SH-SY5Y (cell line): ENCODE data around the gene PCDHGA10.

ENCODE experiments used
- GATA2 ChIP-seq: IDR thresholded peaks from 2 replicates; pipeline ENCODE4 v1.6.1; 2011; ENCODE audit warnings: mild to moderate bottlenecking, low read depth, low read length
- GATA3 ChIP-seq: IDR thresholded peaks from 2 replicates; pipeline ENCODE4 v1.6.1; 2011; ENCODE audit warnings: low read depth, mild to moderate bottlenecking, low read length, moderate library complexity

DNA sequence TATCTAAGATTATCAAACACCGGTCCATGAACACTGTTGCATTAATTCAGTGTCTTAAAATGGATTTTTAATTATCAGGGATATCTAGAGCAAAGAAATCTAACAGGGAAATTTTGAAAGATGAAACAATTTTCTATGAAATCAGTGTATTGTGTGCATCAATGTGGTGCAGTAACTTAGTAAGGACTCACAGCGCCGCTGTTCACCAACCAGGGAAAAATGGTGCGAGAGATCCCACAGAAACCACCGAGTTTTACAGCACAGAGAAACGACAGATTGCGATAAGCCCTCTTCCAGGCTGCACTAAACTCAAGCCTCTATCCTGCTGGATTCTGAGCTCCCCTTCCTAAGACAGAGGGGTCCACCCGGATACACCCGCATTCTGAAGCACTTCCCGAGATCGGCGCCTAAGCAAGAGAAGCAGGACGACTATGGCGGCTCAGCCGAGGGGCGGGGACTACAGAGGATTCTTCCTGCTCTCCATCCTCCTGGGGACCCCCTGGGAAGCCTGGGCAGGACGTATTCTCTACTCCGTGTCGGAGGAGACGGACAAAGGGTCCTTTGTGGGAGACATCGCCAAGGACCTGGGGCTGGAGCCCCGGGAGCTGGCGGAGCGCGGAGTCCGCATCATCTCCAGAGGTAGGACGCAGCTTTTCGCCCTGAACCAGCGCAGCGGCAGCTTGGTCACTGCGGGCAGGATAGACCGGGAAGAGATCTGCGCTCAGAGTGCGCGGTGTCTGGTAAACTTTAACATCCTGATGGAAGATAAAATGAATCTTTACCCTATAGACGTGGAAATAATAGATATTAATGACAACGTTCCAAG is 30.1 kb upstream of the PCDHGA10 start, which contains the start of gene PCDHGA7:
- TF ChIP-seq GATA2 (no peak; the same call in 1 of the 2 replicates), GATA3 (no peak)
